Fibroblast of lung (primary cell): ENCODE measurements around the gene AATK. TPM values are rescaled to one million over a fixed set of nuclear protein-coding genes. Genes with fewer than 3 reads are reported as not detected.
A peak's percentile ranks its signal among the peaks of the same experiment; 100 is the strongest.

Experiments used
- DNase-seq, 2 donors: peaks; one replicate each; pipeline versions ENCODE4 v3.0.0 to v3.0.0-alpha.2; 2010; ENCODE audit warnings: low read depth in 2 of 2
- H2AFZ ChIP-seq: 2 replicates; pipeline ENCODE4 v1.5.1; 2012; ENCODE audit warnings: low read length, control low read depth, inconsistent platforms
- H3K27ac ChIP-seq: 2 replicates; pipeline ENCODE4 v1.5.1; 2011; ENCODE audit warnings: low read length, control low read depth; ENCODE audit not compliant: insufficient read depth
- H3K27me3 ChIP-seq: 2 replicates; pipeline ENCODE4 v1.5.1; 2011; ENCODE audit warnings: mild to moderate bottlenecking, low read length; ENCODE audit not compliant: control insufficient read depth, insufficient read depth
- H3K36me3 ChIP-seq: 2 replicates; pipeline ENCODE4 v1.5.1; 2011; ENCODE audit warnings: low read length; ENCODE audit not compliant: control insufficient read depth, insufficient read depth
- H3K4me1 ChIP-seq: 2 replicates; pipeline ENCODE4 v1.5.1; 2011; ENCODE audit warnings: low read length; ENCODE audit not compliant: control insufficient read depth, insufficient read depth; ENCODE audit errors: extremely low read depth
- H3K4me2 ChIP-seq: 2 replicates; pipeline ENCODE4 v1.5.1; 2011; ENCODE audit warnings: low read length, control low read depth; ENCODE audit not compliant: insufficient read depth; ENCODE audit errors: extremely low read depth
- H3K4me3 ChIP-seq, 4 experiments: fragments of 200-600 bp in 1 of 4; sonication (generic) in 1 of 4; replicated peaks in 1 of 4; 2 replicates each; pipeline ENCODE4 v1.5.1; 2011 to 2016; ENCODE audit warnings: low read length in 4 of 4, low read depth in 3 of 4, mild to moderate bottlenecking in 3 of 4, control low read depth in 2 of 4, inconsistent platforms in 1 of 4, mixed read lengths in 1 of 4; ENCODE audit not compliant: insufficient read depth in 1 of 4; ENCODE audit errors: control extremely low read depth in 1 of 4
- H3K79me2 ChIP-seq: 2 replicates; pipeline ENCODE4 v1.5.1; 2012; ENCODE audit warnings: mild to moderate bottlenecking, low read length, inconsistent platforms; ENCODE audit not compliant: control insufficient read depth, insufficient read depth
- H3K9ac ChIP-seq: 2 replicates; pipeline ENCODE4 v1.5.1; 2011; ENCODE audit warnings: mild to moderate bottlenecking, low read length, control low read depth; ENCODE audit not compliant: insufficient read depth
- H3K9me3 ChIP-seq: 2 replicates; pipeline ENCODE4 v1.5.1; 2012; ENCODE audit warnings: low read depth, low read length; ENCODE audit not compliant: control insufficient read depth, insufficient read depth
- H4K20me1 ChIP-seq: 2 replicates; pipeline ENCODE4 v1.5.1; 2011; ENCODE audit warnings: low read length; ENCODE audit not compliant: control insufficient read depth, insufficient read depth; ENCODE audit errors: extremely low read depth
- CTCF ChIP-seq, 2 donors: IDR thresholded peaks in 1 of 2; conservative IDR thresholded peaks in 1 of 2; 1 replicate in 1 of 2; 2 replicates in 1 of 2; pipeline ENCODE4 v1.5.1; 2011 to 2012; ENCODE audit warnings: low read length in 2 of 2, control low read depth in 1 of 2, inconsistent platforms in 1 of 2, low read depth in 1 of 2, mild to moderate bottlenecking in 1 of 2
- EZH2 ChIP-seq: IDR thresholded peaks from 2 replicates; pipeline ENCODE4 v1.5.1; 2012; ENCODE audit warnings: low read length, control low read depth, mild to moderate bottlenecking; ENCODE audit errors: missing control alignments
- polyA plus RNA-seq, 2 donors: library from polyadenylated mRNA; depleted of rRNA in 1 of 2; stranded (reverse) in 1 of 2; unstranded in 1 of 2; fragments of >200 nt; gene quantifications; 2 replicates each; pipeline ENCODE4 v1.2.1, GENCODE V29; 2011 to 2012; ENCODE audit warnings: missing spikeins in 1 of 2
- total RNA-seq: library from RNA; depleted of rRNA; stranded (reverse); fragments of >200 nt; gene quantifications from 2 replicates; pipeline ENCODE4 v1.2.1, GENCODE V29; 2014

AATK gene
- total and polyA plus RNA-seq, 2 donors (not counting 1 experiment from before 2014, with no cell fraction given): 0.16 to 0.50 TPM

- Histone ChIP-seq H3K4me2 (peak overlapping the region; percentile 80), H3K4me3 (peak overlapping the region; percentile 19 to 50 (median 44)), H3K36me3 (no peaks in the 10 kb centered on the region), H3K27me3 (no peaks in the 10 kb centered on the region), H3K9ac (peak overlapping the region; percentile 59), H2AFZ (peak overlapping the region; percentile 44), H3K79me2 (no peaks in the 10 kb centered on the region), H4K20me1 (no peaks in the 10 kb centered on the region), H3K27ac (peak overlapping the region; percentile 47), H3K4me1 (no peaks in the 10 kb centered on the region), H3K9me3 (no peaks in the 10 kb centered on the region)
- TF ChIP-seq CTCF (conservative IDR thresholded peaks at IDR 0.05 in 1 of 2, IDR thresholded peaks at IDR 0.05 in 1 of 2; ENCODE audit: low read depth in 1 of 2, low read length in 2 of 2) (no peak), EZH2 (no peak)
- DNase-seq: peak; percentile 92 to 96
Measured at GRCh38 chr17:81119223-81120148, 46.5 kb downstream of the AATK start.

GRCh38 chr17:81118308-81119221 is 47.5 kb downstream of the AATK start:
- H3K27me3 ChIP-seq: no peaks in the 10 kb centered on the region
- no peaks in the 10 kb centered on the region for H4K20me1 ChIP-seq
- no peaks in the 10 kb centered on the region for H3K79me2 ChIP-seq
- no peak overlapping the region for H2AFZ ChIP-seq
- no peaks in the 10 kb centered on the region for H3K36me3 ChIP-seq
- no peaks in the 10 kb centered on the region for H3K4me1 ChIP-seq
- TF ChIP-seq CTCF (conservative IDR thresholded peaks at IDR 0.05 in 1 of 2, IDR thresholded peaks at IDR 0.05 in 1 of 2; ENCODE audit: low read depth in 1 of 2, low read length in 2 of 2): no peak
- TF ChIP-seq EZH2: no peak
- H3K4me2 ChIP-seq: peak overlapping the region; percentile 64
- no peak overlapping the region for H3K27ac ChIP-seq
- H3K9ac ChIP-seq: peak overlapping the region; percentile 4
- DNase-seq: no peak
- H3K9me3 ChIP-seq: no peaks in the 10 kb centered on the region
- H3K4me3 ChIP-seq: peak overlapping the region in 2 of 4 experiments; percentile 43 to 50
